SHP77 (cell line): ENCODE results near the gene UBALD2.
"Not testable (repeated sequence)": the region's sequence is repeated elsewhere in the genome, so short reads cannot be mapped to it uniquely, and the experiment has no call there.

ENCODE experiments used
- DNase-seq, 2 experiments: peaks; one replicate each; lab custom pipeline; 2025; lab: John Stamatoyannopoulos, UW

Gene UBALD2

DNA sequence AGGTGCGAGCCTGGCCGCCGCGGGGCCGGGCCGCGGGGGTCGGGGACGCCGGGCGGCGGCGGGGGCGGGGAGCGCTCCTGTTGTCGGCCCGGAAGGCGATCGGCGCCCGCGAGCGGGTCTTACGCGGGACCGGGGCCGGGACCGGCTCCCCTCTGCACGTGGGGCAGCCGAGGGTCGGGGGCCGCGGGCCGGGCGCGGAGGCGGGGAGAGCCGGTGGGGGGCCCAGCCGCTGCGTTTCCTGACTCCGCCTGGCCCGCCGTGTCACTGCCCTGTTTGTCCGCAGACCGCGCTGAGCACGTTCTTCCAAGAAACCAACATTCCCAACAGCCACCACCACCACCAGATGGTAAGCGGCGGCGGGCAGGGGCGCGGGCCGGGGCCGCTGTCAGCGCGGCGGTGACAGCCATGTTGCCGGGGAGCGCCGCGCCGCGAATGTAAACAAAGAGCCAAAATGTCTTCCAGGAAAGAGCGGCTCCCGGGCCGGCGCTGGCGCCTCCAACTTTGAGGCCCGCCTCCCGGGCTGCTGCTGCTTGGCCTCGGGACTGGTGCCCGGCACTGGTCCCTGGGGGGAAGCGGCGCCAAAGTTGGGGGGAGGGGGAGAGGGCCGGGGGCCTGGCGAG, 586 bp downstream of the UBALD2 start:
- DNase-seq: peak; percentile 32 to 60

DNA sequence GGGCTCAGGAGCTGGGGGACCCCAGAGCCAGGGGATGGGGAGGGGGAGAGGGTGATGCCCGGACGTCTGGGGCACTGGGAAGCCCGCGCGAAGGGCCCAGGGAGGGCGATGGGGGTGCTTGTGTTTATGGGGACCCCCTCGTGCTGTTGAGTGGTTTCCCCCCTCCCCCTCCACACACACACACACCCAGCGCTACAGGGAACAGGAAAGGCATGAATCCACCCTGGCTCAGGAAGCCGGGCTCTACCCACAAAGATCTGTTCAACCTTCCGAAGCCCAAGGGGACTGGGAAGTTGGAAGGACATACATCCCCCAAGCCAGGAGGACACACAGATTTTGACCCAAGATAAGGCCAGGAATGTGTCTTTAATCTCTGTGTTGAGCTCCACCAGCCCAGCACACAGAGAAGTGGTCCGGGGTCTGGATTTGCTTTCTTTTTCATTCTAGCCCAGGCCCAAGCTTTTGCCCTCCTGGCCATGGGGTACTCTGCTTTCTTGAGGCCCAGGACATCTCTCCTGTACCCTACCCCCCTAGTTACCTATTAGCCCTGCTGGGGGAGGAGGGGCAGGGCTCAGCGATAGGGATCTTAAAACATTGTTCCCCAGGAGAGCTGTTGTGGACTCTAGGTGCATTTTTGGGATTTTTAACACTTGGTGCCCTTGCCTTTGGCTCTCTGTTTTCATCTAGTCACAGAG, 1.2 kb downstream of the UBALD2 start:
- DNase-seq: no peak

DNA sequence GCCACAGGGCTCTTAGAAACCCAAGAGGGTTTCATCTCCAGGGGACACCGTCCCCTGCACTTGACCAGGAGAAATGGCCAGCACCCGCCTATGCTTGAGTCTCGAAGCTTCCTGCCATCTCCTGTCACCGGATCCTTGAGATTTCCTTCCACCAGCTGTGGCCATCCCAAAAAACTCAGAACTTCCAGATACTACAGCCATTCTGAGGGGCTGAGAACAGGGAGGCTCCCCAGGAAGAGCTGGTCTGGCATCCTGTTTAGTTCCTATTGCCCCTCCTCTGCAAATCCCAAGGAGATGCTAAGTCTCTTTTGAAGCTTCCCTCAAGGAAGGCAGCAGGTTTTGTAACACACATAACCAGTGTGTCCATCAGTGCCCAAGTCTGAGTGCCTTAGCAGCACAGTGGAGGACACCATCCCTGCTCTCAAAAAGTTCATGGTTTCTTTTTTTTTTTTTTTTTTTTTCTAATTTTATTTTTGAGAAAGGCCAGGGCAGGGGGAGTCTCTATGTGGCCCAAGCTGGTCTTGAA, 2.0 kb downstream of the UBALD2 start:
- DNase-seq: no peak

DNA sequence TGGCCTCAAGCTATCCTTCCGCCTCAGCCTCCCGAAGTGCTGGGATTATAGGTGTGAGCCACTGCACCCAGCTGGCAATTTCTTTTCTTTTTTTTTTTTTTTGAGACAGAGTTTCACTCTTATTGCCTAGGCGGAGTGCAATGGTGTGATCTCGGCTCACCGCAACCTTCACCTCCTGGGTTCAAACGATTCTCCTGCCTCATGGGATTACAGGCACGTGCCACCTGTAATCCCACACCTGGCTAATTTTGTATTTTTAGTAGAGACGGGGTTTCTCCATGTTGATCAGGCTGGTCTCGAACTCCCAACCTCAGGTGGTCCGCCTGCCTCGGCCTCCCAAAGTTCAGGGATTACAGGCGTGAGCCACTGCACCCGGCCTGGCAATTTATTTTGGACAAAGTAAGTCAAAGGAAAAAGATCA, 2.4 kb downstream of the UBALD2 start:
- not testable (repeated sequence) for DNase-seq

DNA sequence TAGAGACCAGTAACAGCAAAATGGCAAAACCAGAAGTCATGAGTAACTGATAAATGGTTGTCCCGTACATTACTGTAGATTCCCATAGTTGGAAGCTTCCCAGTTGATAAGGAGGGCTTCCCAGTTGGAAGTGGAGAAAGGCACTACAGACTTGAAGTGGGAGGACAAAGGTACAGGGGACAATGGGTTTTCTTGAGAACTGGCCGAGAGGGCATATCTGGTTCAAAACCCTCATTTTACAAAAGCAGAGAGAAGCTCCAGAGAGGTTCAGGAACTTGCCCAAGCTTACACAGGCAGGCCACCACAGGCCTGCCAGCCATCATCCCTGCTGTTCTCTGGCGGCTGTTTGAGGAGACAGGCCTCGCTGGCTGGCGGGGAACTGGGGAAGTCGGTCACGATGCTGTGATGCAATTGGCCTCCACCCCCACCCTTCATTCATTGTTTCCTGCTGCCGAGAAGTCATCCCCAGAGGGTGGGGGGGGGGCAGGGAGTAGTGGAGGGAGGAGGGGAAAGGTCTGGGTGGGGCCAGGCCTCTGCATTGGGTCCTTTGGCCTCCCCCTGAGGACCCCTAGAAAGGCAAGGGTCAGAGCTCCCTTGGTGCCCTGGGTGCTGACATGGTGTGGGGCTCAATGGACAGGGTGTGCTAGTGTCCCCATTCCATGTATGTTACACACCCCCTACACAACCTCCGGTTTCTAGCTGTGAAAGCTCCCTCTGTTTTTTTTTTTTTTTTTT, 3.0 kb downstream of the UBALD2 start:
- no peak for DNase-seq

DNA sequence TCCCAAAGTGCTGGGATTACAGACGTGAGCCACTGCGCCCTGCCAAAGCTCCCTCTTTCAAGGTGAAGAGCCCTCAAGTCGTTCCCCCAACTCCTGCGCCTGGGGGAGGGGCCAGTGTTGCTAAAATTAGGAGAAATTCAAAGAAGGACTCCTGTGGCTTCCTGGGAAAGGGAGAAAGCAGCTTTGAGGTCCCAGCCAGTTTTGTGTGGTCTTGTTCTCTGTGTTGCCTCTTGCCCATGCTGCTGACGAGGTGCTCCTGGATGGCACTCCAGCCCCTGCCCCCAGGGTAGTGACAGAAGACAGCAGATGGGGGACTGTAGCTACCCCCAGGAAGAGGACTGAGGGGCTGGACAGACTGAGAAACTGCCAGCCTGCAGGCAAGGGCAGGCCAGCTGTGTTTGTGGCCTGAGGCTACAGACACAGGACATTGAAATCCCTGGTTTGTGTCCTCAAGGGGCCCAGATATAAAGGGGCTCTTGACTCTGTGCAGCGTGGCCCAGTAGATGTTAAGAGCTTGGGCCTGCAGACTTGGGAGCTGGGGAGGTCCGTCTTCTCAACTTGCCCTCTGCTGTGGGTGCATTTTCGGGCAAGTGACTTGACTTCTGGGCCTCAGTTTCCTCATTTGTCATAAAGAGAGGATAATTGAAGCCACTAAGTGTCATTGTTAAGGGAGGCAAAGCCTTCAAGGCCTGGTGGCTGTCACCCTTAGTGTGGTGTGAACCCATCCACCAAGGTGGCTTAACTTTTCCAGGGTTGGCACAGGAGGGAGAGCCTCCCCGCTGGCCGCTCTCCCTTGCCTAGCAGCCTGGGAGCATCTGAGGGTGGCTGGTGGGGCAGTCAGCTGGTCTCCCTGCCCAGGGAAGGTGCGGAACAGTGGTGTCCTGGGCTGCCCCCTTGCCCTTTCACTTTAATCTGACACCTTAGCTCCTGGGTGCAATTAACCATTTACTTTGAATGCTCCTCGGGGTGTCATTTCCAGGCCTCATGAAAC, 4.1 kb downstream of the UBALD2 start:
- no peak for DNase-seq

DNA sequence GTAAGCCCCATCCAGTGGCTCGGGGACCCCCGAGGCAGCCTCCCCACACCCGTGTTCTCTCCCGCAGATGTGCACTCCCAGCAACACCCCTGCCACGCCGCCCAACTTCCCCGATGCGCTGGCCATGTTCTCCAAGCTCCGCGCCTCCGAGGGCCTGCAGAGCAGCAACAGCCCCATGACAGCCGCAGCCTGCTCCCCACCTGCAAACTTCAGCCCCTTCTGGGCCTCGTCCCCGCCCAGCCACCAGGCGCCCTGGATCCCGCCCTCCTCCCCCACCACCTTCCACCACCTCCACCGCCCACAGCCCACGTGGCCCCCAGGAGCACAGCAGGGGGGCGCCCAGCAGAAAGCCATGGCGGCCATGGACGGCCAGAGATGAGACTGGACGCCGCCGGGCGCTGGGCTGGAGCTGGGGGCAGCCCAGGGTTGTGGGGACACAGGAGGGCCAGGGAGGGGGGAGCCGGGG, 5.0 kb downstream of the UBALD2 start:
- DNase-seq: no peak

DNA sequence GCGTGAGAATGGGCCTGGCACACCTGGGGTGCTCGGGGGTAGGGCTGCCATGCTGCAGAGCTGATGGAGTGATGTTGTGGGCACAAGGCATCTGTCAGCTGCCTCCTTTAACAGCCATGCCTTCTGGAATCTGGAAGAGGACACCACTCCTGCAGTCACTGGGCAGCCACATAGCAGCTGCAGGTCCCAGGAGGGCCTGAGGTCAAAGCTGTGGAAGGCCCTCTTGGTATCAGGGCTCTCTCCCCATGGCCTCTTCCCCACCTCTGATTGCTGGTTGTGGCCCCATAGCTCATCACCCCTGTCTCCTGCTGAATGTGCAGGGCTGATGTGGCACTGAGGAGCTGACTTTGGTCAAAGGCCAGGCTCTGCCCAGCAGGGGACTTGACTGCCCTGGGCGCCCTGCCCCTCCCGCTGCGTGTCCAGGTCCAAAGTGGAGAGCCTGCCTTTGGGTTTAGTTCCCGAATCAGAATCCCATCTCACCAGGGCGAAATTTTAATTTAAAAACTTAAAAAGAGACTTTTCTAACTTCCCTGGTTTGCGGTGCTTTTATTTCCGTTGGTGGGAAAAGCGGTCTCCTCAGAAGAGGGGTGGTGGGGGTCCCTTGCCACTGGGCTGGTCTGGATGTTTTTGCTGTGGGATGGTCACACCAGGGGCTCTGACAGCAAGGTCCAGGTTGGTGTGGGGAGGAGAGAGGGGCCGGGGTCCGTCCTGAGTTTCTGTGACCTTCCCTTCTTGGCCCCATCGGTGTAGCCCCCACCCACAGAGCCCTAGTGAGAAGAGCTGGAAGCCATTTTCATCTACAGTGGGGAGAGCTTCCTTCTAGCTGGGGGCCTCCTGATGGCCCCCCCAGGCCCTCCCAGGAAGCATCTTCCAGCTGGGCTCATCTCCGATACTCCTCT, 5.9 kb downstream of the UBALD2 start:
- DNase-seq: no peak

DNA sequence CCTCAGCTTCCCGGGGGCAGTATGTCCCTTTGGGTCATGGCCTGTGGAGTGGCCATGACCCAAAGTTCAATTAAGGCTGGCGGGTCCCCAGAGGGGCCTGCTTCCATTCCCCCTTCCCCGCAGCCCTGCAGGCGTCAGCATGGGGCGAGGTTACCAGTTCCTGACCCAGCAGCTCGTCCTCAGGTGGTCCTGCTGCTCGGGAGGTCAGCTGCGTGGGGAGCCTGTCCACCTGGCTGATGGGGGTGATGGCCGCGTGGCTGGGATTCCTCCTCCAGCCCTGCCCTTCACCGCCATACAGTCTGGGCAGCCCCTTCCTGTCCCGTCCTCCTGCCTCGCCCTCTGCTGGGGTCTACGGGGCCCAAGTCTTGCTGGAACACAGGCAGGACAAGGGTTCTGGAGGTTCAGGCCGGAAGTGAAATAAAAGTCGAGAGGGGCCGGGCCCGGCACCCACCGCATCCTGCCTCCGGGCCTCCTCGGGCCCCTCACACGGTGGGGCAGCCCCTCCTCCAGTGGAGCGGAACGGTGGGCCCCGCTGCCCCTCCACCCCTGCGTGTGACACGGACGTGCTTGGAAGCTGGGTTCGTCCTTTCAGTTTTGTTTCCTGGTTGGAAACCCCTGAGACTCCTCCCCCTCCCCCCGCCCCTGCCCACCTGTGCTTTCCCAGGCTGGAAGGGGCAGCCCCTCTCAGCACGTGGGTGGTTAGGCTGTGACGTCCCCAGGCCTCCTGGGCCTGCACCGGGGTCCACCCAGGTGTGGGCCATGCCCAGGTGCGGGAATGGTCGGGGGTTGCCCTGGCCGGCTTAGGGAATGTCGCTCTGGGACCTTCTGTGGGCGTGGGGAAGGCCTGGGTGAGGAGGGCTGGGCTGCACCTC, 6.8 kb downstream of the UBALD2 start:
- no peak for DNase-seq

DNA sequence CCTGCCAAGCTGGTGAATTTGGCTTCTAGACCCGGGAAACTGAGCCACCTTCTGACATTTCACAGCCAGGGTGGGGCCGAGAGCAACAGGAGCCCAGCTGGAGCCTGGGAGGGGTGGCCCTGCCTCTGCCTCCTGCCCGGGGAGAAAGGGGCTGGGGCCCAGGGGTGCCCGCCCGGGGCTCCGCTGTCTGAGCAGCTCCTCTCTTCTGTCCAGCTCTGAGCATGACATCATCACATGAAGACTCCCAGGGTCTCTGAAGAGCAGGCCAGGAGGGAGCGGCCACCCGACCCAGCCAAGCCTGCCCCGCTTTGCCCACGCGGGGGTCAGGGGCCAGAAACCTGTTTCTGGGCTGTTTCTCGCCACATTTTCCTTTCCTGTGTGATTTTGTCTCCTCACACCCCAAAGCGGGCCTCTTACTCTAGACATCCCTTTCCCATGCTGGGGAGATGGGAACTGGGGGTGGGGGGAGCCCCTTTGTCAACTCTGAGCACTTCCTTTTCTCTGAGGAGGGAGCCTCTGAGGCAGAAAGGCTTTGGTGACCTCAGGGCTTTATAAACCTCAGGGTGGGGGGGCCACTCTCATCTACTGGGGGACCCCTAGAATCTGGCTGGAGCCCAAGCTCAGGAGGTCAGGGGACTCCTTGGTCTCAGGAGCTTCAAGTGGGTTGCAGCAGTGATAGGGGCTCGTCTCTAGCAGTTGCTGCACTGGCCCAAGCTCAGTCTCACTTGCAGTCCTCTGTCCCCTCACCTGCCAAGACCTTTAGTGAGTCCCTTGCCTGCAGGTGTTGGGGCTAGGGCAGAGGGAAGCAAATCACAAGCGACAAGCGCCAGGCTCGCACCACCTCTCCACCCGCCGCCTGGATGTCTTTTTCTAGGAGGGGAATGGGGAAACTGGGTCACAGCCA, 7.6 kb downstream of the UBALD2 start:
- DNase-seq: no peak

DNA sequence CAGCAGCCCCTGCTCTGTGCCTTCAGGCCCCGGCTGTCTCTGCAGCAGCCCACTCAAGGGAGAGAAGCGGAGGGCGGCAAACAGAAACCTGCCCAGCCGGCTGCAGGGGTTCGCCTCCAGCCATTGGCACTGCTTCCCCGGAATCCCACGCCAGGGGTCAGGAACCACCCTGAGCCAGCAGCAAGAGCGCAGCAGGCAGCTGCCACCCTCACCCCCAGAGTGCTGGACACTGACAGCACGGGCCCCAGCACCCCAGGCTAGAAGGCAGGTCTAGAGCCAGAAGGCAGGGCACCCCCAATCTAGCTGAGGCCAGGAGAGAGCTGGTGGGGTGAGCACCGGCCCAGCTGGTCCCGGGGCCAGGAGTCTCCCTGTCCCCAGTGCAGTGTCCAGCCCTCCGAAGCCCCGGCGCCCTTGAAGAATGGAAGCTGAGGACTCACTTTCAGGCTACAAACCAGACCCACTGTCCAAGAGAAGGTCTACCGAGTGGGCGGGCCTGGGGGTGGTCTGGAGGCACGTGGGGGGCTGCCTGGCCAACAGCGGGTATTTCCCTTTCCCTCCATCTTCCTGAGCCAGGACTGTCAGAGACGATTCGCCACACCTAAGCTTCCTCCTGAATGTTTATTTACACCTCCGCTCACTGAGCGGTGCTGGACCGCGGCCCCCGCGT, 8.4 kb downstream of the UBALD2 start:
- no peak for DNase-seq

DNA sequence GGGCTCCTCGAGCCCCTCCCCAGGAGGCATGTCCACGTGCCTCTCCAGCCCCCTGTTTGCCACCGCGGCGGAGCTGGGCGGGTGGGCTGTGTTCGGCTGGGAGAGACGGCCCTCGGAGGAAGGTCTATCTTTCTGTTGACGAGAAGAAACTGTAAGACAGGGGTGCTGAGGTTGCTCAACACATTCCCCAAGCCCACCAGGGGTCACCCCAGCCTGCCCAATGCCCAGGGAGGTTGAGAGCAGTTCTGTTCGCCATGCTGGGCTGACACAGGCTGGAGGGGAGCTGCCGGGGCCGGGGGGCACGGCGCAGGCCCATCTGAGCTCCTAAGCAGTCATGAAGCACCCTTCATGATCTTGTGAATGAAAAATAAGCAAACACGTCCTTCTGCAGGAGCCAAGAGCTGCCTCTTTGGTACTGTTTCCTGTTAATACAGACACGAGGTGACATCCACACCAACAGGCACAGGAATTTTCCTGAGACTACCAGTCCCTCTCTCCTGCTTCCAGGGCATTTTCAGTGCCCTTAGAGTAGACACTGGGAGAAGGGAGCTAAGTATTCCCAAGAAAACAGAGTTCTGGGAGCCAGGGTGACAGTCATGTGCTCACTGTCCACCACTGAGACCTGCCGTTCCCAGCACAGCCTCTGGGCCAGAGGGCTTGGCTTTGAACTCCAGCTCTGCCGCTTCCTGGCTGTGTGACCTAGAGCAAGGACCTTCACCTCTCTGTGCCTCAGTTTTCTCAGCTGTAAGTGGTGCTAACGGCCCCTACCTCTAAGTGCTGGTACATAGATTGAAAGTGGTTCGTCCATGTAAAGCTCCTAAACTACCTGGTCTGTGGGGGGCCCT, 9.2 kb downstream of the UBALD2 start:
- DNase-seq: no peak

DNA sequence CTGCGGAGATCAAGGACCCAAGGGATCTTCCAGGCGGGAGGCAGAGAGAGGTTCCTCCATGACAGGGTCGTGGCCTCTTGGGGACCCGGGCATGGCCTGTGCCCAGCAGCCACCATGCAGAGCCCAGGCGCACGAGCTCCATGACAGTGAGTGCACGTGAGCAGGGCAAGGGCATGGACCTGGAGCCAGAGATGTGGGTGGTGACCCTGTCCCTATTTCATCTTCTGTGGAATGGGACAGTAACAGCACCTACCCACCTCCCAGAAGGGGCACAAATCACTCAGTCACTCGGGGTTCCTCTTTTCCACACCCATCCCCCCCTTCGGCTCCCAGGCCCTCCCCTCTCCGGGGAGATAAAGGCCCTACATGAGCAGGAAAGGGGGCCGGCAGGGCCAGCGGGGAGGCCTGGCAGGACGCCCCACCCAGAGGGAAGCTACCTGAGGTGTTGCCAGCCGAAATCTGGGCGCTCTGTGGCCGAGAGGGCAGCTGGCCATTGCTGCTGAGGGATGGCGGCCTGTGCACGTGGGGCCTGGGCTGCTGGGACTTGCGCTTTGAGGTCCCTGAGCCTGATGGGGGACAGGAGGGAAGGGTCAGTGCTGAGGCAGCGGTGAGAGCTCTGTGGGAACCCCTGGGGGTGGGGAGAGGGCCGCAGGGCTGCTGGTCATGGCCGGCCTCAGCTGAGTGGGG, 10.4 kb downstream of the UBALD2 start:
- DNase-seq: no peak

DNA sequence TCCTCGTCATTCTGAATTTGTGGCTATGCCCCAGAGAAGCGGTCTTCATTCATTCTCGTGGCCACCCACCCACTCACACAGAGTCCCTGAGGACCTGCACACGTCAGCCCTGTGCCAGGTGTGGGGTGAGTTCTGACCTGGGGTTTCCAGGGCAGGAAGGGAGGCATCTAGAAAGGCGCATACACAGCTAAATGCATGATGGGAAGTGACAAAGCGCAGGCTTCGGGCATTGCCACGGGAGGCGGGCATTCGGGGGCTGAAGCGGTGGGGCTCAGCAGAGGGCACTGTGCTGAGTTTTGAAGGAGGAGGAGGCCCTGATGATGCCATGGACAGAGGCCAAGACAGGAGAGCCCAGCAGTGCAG, 10.9 kb downstream of the UBALD2 start:
- DNase-seq: no peak

DNA sequence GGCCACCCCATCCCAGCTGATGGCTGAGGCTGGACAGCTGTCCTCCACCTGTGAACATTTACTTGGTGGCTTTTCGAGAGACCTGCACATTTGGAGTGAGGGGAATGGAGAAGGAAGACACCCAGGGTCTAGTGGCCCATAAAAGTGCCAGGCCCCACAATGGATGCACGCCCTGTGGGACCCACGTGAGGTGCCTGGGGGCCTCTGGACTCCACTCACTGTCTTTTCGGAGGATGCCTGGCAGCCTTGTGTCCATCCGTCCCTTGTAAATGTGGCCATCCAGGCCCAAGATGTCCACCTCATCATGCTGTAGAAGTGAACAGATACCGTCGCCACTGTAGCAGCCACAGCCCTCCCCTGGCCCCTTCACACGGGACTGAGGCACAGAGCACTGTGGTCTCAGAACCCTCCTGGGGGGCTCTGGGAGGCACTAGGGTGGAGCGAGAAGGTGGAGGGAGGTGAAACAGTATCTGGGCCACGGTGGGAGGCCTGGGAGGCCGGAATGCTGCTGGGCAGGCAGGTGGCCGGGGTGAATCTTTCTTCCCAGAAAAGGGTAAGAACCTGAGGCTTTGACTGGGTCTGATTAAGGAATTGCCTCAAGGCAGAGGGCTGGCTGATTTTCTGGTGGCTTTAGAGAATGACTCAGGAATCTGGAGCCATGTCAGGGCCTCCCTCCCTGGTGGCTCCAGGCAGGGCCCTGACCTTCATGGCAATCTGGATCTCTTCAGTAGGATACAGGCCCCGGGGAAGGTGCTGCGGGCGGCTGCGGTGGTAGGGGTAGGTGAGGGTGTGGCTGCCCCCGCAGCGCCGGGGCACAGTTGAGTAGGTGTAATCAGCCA, 11.5 kb downstream of the UBALD2 start:
- DNase-seq: no peak
